Subcutaneous adipose tissue (tissue), 4 donors: ENCODE data around the gene FAM98A. TPM values are rescaled to one million over a fixed set of nuclear protein-coding genes. Genes with fewer than 3 reads are reported as not detected.

Experiments used
- total RNA-seq, 4 donors: library from RNA; depleted of rRNA; stranded (reverse); fragments of >200 nt; gene quantifications; one replicate each; pipeline ENCODE4 v1.1.0, GENCODE V29; 2016
- TF ChIP-seq, protein P1 (sequence below): fragments of 450-650 bp; IDR thresholded peaks from one replicate; pipeline ENCODE4 v1.5.1; 2016; ENCODE audit warnings: low read depth, mild to moderate bottlenecking, control low read depth, antibody characterized with exemption, moderate library complexity

The FAM98A gene
- total RNA-seq, 4 donors from 2014 or later: 23.5 to 64.3 (median 46.5) TPM

DNA sequence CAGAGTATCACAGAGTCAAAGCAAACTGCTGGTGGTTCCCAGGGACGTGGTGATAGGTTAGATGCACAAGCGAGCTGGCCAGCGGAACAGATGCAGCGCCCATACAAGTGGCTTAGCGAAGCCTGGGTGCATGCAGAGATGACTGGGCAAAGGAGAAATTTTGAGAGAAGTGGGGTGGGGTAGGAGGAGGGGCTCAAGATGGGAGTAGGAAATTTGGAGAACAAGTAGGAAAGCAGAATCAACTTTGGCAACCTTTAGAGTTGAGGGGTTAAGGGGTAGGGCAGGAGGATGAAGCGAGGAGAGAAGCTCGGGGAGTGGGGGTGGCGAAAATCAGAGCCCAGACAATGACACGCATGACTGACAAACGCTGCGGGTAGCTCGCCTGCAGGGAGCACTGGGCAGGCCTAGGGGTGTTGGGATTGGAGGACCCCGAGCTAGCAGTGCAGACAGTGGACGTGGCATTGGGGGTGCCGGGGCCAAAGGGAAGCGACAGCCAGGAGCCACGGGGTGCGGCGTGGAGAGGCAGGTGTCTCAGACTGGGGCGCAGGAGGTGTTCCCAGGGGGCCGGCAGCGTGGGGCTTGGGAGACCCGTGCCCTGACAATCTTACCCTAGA, 431 bp downstream of the FAM98A start:
- TF ChIP-seq, protein P1, sequence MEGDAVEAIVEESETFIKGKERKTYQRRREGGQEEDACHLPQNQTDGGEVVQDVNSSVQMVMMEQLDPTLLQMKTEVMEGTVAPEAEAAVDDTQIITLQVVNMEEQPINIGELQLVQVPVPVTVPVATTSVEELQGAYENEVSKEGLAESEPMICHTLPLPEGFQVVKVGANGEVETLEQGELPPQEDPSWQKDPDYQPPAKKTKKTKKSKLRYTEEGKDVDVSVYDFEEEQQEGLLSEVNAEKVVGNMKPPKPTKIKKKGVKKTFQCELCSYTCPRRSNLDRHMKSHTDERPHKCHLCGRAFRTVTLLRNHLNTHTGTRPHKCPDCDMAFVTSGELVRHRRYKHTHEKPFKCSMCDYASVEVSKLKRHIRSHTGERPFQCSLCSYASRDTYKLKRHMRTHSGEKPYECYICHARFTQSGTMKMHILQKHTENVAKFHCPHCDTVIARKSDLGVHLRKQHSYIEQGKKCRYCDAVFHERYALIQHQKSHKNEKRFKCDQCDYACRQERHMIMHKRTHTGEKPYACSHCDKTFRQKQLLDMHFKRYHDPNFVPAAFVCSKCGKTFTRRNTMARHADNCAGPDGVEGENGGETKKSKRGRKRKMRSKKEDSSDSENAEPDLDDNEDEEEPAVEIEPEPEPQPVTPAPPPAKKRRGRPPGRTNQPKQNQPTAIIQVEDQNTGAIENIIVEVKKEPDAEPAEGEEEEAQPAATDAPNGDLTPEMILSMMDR: no peak

DNA sequence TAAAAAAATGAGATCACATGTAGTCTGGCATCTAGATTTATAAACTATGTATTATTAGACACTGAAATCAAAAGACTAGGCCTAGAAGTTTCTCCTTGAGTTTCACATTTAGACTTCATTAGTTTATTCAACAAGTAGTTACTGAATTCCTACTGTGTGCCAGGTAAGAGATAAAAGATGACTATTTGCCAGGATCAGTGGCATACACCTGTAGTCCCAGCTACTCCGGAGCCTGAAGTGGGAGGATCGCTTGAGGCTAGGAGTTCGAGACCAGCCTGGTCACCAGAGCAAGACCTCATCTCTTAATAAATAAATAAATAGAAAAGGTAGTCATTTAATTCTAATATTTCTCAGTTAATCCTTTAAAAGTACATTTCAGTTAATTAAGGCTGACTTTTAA, 2.1 kb downstream of the FAM98A start:
- TF ChIP-seq, protein P1: no peak

DNA sequence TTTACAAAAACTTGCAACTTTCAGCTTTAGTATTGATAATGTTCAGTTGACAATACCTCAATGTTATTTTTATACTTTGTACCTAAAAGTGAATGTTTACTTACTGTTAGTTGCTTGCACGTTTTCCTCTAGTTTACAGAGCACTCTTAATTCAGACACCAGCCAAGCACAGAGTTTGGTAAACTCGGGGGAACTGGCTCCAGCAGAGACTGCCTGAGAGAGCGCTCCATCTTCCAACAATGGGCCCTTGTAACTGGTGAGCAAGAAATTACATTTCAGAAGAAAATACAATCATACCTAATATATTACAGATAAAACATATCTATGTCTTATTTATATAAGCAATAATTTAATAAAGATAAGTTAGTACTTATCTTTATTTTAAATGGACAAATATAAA, 3.7 kb downstream of the FAM98A start:
- TF ChIP-seq, protein P1: no peak

DNA sequence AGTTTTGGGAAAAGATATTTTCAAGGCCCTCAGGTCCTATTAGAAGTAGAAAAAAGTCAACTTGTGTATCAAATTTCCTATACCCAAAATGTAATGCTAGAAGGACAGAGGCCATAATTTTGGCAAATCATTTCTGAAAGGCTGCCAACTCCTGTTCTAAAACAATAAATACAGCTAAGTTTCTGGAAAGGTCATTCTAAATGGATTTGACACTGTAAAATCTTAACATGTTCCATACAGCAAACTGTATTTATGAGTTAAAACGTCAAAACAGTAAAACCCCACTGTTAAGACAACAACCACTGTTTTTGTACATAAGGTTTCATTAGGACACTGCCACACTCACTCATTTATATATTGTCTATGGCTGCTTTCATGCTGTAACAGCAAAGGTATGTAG, 9.7 kb downstream of the FAM98A start:
- TF ChIP-seq, protein P1: no peak

DNA sequence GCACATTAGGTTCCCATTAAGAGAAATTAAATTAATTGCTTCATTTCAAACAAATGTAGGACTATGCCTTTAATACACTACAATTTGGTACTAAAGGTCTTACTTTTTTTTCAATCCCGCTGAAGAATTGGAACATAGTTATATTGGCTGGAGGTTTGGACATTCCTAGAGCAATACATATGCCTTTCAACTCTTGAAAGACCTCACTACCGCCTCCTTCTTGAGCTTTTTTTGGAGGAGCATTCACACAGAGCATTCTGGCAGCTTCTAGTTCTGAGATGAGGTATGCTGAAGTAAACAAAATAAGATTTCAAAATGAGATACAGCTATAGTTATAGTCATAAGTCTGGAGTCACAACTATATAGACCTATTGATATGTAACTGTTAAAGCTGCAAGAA, 10.9 kb downstream of the FAM98A start:
- TF ChIP-seq, protein P1: no peak

DNA sequence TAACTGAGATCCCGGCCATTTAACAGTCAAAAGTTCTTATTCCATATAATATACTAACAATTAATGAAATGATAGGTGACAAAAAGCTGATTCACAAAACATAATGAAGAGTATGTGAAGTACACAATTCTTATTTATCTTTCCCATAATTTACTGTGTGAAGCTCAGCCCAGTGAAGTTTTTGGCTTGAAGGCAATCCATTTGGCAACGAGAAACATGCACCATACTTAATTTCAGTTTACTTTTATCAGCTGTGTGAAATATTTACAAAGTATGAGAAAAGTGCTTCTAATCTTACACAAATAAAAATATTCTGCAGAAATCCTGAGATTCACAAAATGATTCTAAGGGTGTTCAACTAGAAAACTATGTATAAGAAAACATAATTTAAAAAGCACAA, 12.3 kb downstream of the FAM98A start:
- TF ChIP-seq, protein P1: no peak

DNA sequence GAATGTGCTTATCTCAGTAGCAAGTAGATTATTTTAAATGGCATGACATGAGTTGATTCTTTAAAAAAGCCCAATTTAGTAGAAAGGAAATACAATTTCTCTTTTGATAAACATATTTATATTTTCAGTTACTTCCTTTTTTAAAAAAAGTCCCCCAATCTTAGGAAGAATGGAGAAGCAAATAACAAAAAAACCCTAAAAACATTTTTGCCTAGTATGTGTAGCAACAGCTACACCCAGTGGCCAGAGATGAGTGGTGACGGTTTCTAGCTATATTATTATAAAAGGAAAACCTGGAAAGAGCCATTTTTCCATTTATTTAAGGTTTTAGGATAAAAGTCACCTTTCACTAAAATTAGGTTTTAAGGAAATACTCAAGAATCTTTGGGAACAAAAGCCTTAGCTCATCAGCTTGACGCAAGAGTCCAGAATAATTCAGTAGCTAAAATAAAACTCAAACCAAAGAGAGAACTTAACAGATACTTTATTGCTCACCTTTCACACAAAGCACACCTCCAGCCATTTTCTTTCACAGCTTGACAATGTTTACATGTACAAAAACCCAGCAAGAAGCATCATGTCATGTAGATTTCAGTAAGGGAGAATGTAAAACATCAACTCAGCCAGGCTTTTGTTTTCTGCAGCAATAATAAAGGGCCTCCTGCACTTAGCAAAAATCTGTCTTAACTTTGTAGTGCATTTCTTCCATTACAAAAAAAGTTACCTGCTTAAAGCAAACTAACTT, 15.7 kb downstream of the FAM98A start:
- TF ChIP-seq, protein P1: no peak
